ACC112 (cell line): ENCODE results near the gene MYRFL.

ENCODE experiments used
- H2AFZ ChIP-seq: fragments of 200-600 bp; sonication (generic); one replicate; pipeline ENCODE4 v1.6.0; 2017; ENCODE audit warnings: antibody characterized with exemption, low read length; ENCODE audit not compliant: unreplicated experiment
- H3K27ac ChIP-seq: fragments of 200-600 bp; sonication (generic); 2 replicates; pipeline ENCODE4 v1.5.1; 2014; ENCODE audit warnings: low read depth, mild to moderate bottlenecking, antibody characterized with exemption, low read length, moderate library complexity
- H3K27me3 ChIP-seq: fragments of 200-600 bp; sonication (generic); 2 replicates; pipeline ENCODE4 v1.6.1; 2014; ENCODE audit warnings: mild to moderate bottlenecking, antibody characterized with exemption, low read length, moderate library complexity, mixed read lengths; ENCODE audit not compliant: insufficient read depth
- H3K36me3 ChIP-seq: fragments of 200-600 bp; sonication (generic); 2 replicates; pipeline ENCODE4 v1.6.1; 2016; ENCODE audit warnings: mild to moderate bottlenecking, antibody characterized with exemption, low read length, moderate library complexity, mixed read lengths; ENCODE audit not compliant: insufficient read depth
- H3K4me1 ChIP-seq: fragments of 200-600 bp; sonication (generic); one replicate; pipeline ENCODE4 v1.6.1; 2016; ENCODE audit warnings: low read length, mixed read lengths; ENCODE audit not compliant: insufficient read depth, unreplicated experiment, control insufficient read depth
- H3K4me3 ChIP-seq: fragments of 200-600 bp; sonication (generic); 2 replicates; pipeline ENCODE4 v1.5.1; 2014; ENCODE audit warnings: mild to moderate bottlenecking, low read depth, low read length
- H3K79me2 ChIP-seq: fragments of 200-600 bp; sonication (generic); one replicate; pipeline ENCODE4 v1.6.0; 2016; ENCODE audit warnings: low read length; ENCODE audit not compliant: control insufficient read depth, unreplicated experiment, insufficient read depth

Gene MYRFL

DNA sequence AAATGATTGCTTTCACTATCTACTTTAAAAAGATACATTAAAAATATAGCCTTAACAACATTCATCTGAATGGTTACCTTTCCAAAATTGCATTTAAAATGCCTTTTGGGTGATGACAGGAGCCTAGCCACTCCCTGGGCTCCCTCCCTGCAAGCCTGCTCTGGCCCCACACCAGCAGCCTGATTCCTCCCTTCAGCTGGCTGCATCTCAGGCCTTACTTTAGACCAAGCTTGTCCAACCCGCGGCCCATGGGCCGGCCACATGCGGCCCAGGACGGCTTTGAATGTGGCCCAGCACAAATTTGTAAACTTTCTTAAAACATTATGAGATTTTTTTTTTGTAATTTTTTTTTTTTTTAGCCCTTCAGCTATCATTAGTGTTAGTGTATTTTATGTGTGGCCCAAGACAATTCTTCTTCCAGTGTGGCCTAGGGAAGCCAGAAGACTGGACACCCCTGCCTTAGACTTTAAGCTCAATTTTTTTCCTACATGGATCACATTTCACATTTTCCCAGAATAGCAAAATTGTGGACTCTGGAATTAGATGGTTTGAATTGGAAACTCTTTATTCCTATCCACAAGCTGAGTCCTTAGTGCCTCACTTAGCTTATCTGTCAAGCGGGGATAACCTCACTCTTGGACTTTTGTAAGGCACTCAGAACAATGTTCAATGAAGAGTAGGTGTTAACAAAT lies 124.4 kb downstream of the MYRFL start:
- no peaks in the 10 kb centered on the region for H3K79me2 ChIP-seq
- no peaks in the 10 kb centered on the region for H3K36me3 ChIP-seq
- no peaks in the 10 kb centered on the region for H3K4me1 ChIP-seq
- no peak overlapping the region for H3K27ac ChIP-seq
- no peak overlapping the region for H2AFZ ChIP-seq
- H3K27me3 ChIP-seq: 0 out of 2 replicates have a peak, but pooled peaks cover 5% of the 10 kb centered on the region
- no peak overlapping the region for H3K4me3 ChIP-seq

- Histone ChIP-seq H3K36me3 (no peaks in the 10 kb centered on the region), H3K4me1 (no peaks in the 10 kb centered on the region), H3K27me3 (0 out of 2 replicates have a peak, but pooled peaks cover 5% of the 10 kb centered on the region), H3K4me3 (no peak overlapping the region), H2AFZ (no peak overlapping the region), H3K79me2 (no peaks in the 10 kb centered on the region), H3K27ac (no peak overlapping the region)
Observed at GRCh38 chr12:69951108-69951507, 126.1 kb downstream of the MYRFL start.

DNA sequence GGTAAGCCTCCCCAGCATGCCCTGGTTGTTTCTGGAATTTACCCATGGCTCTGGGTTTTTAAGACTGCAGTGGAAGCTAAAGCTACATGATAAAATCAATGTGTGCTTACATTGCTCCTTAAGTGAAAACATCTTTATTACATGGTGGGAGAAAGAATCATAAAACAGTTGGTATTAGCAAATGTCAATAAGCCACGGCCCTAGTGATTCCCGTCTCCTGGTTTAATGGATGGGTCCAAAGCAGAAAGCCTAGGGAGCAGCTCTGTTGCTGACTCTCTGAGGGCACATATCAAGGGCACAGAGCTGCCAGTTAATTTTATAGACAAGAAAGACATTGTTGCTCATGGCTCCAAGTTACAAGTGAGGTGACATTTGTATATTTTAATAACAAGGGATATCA lies 127.9 kb downstream of the MYRFL start:
- Histone ChIP-seq H3K4me1 (no peaks in the 10 kb centered on the region), H3K36me3 (no peaks in the 10 kb centered on the region), H2AFZ (no peak overlapping the region), H3K27me3 (no peaks in the 10 kb centered on the region), H3K27ac (no peak overlapping the region), H3K4me3 (no peak overlapping the region), H3K79me2 (no peaks in the 10 kb centered on the region)

DNA sequence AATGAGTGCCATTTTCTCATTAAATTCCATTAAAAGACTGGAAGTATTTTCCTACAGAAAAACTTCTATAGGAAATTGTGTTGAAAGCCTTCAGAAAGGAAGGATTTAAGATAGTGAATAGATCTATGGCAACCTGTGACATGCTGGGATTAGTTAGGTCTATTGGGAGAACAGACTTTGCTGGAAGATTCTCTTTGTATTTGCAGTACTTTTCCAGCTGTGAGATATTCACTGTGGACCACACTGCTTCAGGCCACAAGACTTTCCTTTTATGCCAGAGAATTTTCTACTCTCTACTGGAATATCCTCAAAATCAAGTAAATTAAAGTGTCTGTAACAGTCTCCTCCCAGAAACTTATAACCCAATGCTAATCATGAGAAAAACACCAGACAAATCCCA lies 136.2 kb downstream of the MYRFL start:
- H3K27ac ChIP-seq: no peak overlapping the region
- H3K79me2 ChIP-seq: no peaks in the 10 kb centered on the region

DNA sequence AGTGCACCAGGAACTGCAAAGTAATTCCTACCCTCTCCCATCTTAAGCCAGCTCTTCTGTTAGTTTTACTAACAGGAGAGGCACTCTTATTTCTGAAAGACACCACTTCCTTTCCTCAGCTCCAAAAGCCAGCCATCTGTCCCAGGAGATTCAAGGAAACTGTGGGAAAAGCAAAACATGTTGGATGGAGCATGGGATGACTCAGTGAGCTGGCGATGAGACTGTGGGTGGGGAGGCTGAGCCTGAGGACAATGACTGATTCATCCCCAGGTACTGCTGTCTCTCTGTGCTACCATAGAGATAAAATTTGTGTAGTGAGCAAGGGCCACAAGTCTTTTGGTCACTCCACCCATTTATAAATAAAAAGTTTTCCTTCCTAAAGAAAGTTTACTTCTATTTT lies 141.4 kb downstream of the MYRFL start:
- peaks cover 3% of the 10 kb centered on the region; the same call in 1 of the 2 replicates for H3K27me3 ChIP-seq
- H3K4me1 ChIP-seq: peaks cover 17% of the 10 kb centered on the region
- no peaks in the 10 kb centered on the region for H3K36me3 ChIP-seq
- H2AFZ ChIP-seq: peak overlapping the region; percentile 36
- H3K79me2 ChIP-seq: no peaks in the 10 kb centered on the region
- H3K27ac ChIP-seq: peak overlapping the region; percentile 50
- no peak overlapping the region for H3K4me3 ChIP-seq

More for the DNA sequence above, 136.2 kb downstream of the MYRFL start:
- H3K4me3 ChIP-seq: no peak overlapping the region
- no peaks in the 10 kb centered on the region for H3K36me3 ChIP-seq
- peaks cover 6% of the 10 kb centered on the region for H3K4me1 ChIP-seq
- no peaks in the 10 kb centered on the region for H3K27me3 ChIP-seq
- no peak overlapping the region for H2AFZ ChIP-seq

GRCh38 chr12:69966839-69967238 lies 141.8 kb downstream of the MYRFL start:
- Histone ChIP-seq H3K4me3 (no peak overlapping the region), H2AFZ (no peak overlapping the region), H3K36me3 (no peaks in the 10 kb centered on the region), H3K79me2 (no peaks in the 10 kb centered on the region), H3K27me3 (peaks cover 3% of the 10 kb centered on the region; the same call in 1 of the 2 replicates), H3K4me1 (peaks cover 17% of the 10 kb centered on the region), H3K27ac (peak overlapping the region; percentile 50)

DNA sequence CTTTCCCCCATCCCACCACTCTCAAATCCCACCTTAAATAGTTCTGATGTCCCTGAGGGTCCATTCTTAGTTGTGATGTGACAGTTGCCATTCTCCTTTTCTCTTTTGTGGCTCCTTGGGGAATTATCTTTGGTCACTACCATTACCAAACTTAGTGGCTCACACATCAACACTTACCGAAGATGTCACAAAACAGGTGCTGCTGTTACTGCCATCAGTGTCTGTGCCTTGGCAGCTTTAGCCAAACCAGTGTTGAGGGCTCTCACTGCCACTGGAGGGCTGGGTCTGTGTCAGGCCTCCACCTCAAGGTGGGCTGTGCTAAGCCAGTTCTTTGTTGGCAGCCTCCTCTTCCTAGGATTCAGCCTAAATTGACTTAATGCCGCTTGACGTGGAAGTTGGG lies 144.0 kb downstream of the MYRFL start:
- Histone ChIP-seq H3K27me3 (peaks cover 18% of the 10 kb centered on the region; the same call in 1 of the 2 replicates), H3K79me2 (no peaks in the 10 kb centered on the region), H3K4me3 (no peak overlapping the region), H3K27ac (no peak overlapping the region), H3K36me3 (no peaks in the 10 kb centered on the region), H2AFZ (no peak overlapping the region), H3K4me1 (peaks cover 17% of the 10 kb centered on the region)

DNA sequence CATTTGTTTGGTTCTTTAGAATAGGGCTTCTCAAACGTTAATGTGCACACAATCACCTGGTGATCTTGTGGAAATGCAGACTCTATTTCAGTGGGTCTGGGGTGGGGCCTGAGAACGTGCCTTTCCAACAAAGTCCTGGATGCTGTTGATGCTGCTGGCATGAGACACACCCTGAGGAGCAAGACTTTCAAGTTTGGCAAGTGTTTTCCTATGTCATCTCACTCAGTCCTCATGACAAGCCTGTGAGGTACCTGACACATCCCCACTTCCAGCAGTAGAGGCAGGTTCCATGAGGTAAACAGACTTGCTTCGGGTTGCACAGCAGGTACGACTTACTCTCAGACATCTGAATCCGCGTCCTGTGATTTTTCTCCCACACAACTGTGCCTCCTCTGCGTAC lies 147.1 kb downstream of the MYRFL start:
- Histone ChIP-seq H3K4me3 (no peak overlapping the region), H2AFZ (no peak overlapping the region), H3K27ac (no peak overlapping the region), H3K36me3 (no peaks in the 10 kb centered on the region), H3K79me2 (no peaks in the 10 kb centered on the region), H3K27me3 (peaks cover 45% of the 10 kb centered on the region), H3K4me1 (peaks cover 2% of the 10 kb centered on the region)

- no peak overlapping the region for H3K27ac ChIP-seq
- no peaks in the 10 kb centered on the region for H3K4me1 ChIP-seq
- no peaks in the 10 kb centered on the region for H3K36me3 ChIP-seq
- peaks cover 52% of the 10 kb centered on the region for H3K27me3 ChIP-seq
- no peak overlapping the region for H2AFZ ChIP-seq
- no peaks in the 10 kb centered on the region for H3K79me2 ChIP-seq
- no peak overlapping the region for H3K4me3 ChIP-seq
Observed at GRCh38 chr12:69978020-69978419, 153.0 kb downstream of the MYRFL start.

GRCh38 chr12:69981881-69982475 lies 157.0 kb downstream of the MYRFL start:
- peaks cover under 1% of the 10 kb centered on the region for H3K4me1 ChIP-seq
- no peak overlapping the region for H3K27ac ChIP-seq
- peaks cover 20% of the 10 kb centered on the region for H3K27me3 ChIP-seq
- no peak overlapping the region for H2AFZ ChIP-seq
- no peaks in the 10 kb centered on the region for H3K36me3 ChIP-seq
- no peaks in the 10 kb centered on the region for H3K79me2 ChIP-seq
- no peak overlapping the region for H3K4me3 ChIP-seq

GRCh38 chr12:69984241-69984640 lies 159.2 kb downstream of the MYRFL start:
- Histone ChIP-seq H2AFZ (no peak overlapping the region), H3K4me3 (no peak overlapping the region), H3K27me3 (peaks cover 11% of the 10 kb centered on the region), H3K4me1 (peaks cover 22% of the 10 kb centered on the region), H3K27ac (no peak overlapping the region), H3K79me2 (no peaks in the 10 kb centered on the region), H3K36me3 (no peaks in the 10 kb centered on the region)
